GM19372 (cell line): ENCODE measurements around the gene CCNJL.
"Not testable (repeated sequence)": the region's sequence is repeated elsewhere in the genome, so short reads cannot be mapped to it uniquely, and the experiment has no call there.

Experiments used
- ATAC-seq: cut with Tn5 transposase; IDR thresholded peaks from one replicate; pipeline ENCODE4 v1.9.1; 2021; ENCODE audit warnings: mild to moderate bottlenecking, low read depth, moderate library complexity; ENCODE audit not compliant: unreplicated experiment

CCNJL gene

GRCh38 chr5:160266752-160267345, 45.5 kb downstream of the CCNJL start:
- no peak for ATAC-seq

GRCh38 chr5:160266044-160266443, 46.3 kb downstream of the CCNJL start:
- no peak for ATAC-seq

GRCh38 chr5:160263326-160263855, 49.0 kb downstream of the CCNJL start:
- no peak for ATAC-seq

- no peak for ATAC-seq
Observed at GRCh38 chr5:160262151-160263074, 50.0 kb downstream of the CCNJL start.

- ATAC-seq = no peak
Observed at GRCh38 chr5:160260881-160261815, 51.2 kb downstream of the CCNJL start.

- no peak for ATAC-seq
Observed at GRCh38 chr5:160260006-160260775, 52.2 kb downstream of the CCNJL start.

GRCh38 chr5:160259341-160259740, 53.0 kb downstream of the CCNJL start:
- ATAC-seq = no peak

GRCh38 chr5:160254706-160255105, 57.7 kb downstream of the CCNJL start:
- no peak for ATAC-seq

- no peak for ATAC-seq
Observed at GRCh38 chr5:160253441-160253840, 58.9 kb downstream of the CCNJL start.

- ATAC-seq = no peak
Observed at GRCh38 chr5:160252916-160253315, 59.4 kb downstream of the CCNJL start.

- no peak for ATAC-seq
Observed at GRCh38 chr5:160251406-160252155, 60.8 kb downstream of the CCNJL start.

- ATAC-seq = no peak
Observed at GRCh38 chr5:160250826-160251225, 61.5 kb downstream of the CCNJL start.

- no peak for ATAC-seq
Observed at GRCh38 chr5:160250226-160250625, 62.1 kb downstream of the CCNJL start.

- not testable (repeated sequence) for ATAC-seq
Observed at GRCh38 chr5:160249570-160249969, 62.8 kb downstream of the CCNJL start.

- ATAC-seq = no peak
Observed at GRCh38 chr5:160245506-160246086, 66.8 kb downstream of the CCNJL start.

- ATAC-seq = no peak
Observed at GRCh38 chr5:160242145-160242544, 70.2 kb downstream of the CCNJL start.

- no peak for ATAC-seq
Observed at GRCh38 chr5:160240350-160240749, 72.0 kb downstream of the CCNJL start.

GRCh38 chr5:160237571-160238093, 74.7 kb downstream of the CCNJL start:
- ATAC-seq = no peak
